ENCODE results near the gene C16orf78.

DNA sequence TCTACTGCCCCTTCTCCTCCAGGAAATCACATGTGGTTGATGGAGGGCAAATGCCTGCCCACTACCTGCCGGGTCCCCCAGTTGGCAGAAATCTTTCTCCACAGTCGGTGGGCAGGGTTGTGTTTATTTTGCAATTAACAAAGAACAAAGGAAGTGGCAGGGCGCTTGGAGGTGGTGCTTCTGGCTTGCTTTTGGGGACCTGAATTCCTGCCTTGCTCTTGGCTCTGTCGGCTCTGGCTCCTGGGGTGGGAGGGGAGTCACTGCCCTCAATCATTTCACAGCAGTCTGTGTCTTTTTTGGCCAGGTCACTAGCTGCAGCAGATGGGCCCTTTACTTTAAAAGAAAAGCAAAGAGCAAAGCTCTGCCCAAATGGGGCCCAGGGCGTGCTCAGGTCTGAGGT is 69.2 kb downstream of the C16orf78 start:
- TF ChIP-seq CTCF (IDR thresholded peaks at IDR 0.05; ENCODE audit: insufficient read depth, low read depth, low read length) (no peak), EZH2 (IDR thresholded peaks at IDR 0.05; ENCODE audit: insufficient read depth, low read length) (no peak)
